AG09319 (cell line): Measurements from ENCODE around the gene TRPC4AP.

Experiments used
- DNase-seq: peaks from one replicate; pipeline ENCODE4 v3.0.0-alpha.2; 2010; ENCODE audit warnings: low read depth; ENCODE audit errors: extremely low read depth
- CTCF ChIP-seq: IDR thresholded peaks from 2 replicates; pipeline ENCODE4 v1.5.1; 2011; ENCODE audit warnings: low read depth, mild to moderate bottlenecking, inconsistent platforms, low read length, moderate library complexity

The TRPC4AP gene

DNA sequence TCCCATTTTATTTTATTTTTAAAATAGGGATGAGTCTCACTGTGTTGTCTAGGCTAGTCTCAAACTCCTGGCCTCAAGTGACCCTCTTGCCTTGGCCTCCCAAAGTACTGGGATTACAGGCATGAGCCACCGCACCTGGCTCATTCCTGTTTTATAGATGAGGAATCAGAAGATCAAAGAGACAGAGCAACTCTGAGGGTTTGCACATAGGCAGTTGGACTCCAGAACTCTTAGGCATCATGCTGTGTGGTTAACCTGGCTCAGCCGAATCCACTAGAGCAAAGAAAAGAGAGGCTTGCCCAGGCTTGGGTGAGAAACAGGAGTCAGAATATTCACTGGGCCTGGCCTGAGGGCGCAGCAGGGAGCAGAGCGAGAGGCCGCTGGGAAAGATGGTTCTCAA lies 127.6 kb downstream of the TRPC4AP start:
- no peak for TF ChIP-seq CTCF
- no peak for DNase-seq

GRCh38 chr20:34964486-34964885 lies 128.1 kb downstream of the TRPC4AP start:
- no peak for TF ChIP-seq CTCF
- DNase-seq, result no peak

DNA sequence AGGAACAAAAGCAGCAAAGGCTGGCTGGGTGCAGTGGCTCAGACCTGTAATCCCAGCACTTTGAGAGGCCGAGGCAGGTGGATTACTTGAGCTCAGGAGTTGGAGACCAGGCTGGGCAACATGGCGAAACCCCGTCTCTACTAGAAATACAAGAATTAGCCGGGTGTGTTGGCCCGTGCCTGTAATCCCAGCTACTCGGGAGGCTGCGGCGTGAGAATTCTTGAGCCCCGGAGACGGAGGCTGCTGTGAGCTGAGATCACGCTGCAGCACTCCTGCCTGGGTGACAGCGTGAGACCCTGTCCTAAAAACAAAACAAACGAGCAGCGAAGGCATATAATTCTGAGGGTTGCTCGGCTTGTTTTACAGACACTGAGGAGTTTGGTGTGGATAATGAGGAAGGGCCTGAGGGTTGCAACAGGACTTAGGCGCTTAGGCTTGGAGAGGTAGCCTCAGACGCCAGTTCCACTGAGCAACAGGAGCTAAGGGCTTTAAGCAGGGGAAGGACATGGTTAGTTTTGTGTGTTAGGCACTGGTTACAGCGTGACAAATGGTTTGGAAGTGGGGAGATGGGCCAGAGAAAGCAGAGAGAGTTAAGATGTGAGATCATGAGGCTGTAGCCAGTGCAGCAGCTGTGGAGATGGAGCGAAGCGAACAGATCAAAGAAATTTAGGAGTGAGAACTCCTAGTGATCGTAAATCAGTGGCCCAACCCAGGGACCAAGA lies 135.7 kb downstream of the TRPC4AP start:
- DNase-seq, result no peak
- no peak for TF ChIP-seq CTCF

DNA sequence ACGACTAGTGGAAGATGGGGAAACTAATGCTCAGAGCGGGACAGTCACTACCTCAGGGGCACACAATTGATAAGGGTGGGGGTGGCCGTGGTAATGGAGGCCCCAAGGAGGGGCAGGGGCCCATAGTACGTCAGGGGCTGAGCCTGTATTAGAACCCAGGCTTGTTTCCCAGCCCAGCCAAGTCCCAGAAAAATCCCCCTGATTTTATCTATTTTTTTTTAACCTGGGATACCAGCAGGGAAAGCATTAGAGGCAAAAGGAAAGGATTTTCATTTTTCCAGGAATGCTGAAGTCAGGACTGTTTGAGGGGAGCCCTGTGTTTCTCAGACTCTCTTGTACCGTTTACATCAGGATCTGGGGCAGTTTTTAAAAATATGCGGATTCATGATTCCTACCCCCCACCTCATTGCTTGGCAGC lies 136.6 kb downstream of the TRPC4AP start:
- no peak for DNase-seq
- no peak for TF ChIP-seq CTCF

- peak; percentile 88 for DNase-seq
- TF ChIP-seq CTCF, result peak; percentile 50
These were observed 137.2 kb downstream of the TRPC4AP start, which contains the start of the genes GSS and MYH7B for GRCh38 chr20:34955231-34956040. GSS (minus strand) TSS chr20:34955806; CDS start chr20:34951852, 3,954 bp downstream. MYH7B (plus strand) TSS chr20:34955868; CDS start chr20:34978006, 22,138 bp downstream.

DNA sequence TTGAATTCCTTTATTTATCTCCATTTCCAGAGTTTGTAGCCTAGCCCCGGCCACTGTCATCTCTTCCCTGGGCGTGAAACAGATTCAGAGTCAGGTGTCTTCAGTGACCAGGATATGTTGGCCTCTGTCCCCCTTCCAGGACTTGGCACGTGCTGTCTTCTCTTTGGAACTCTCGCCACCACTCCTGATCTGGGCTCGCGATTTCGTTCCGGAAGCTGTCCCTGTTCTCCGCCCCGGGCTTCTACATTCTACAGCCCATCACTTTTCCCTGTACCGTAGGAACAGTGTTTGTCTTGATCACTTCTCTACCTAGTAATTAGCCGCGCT lies 137.7 kb downstream of the TRPC4AP start:
- DNase-seq, result no peak
- TF ChIP-seq CTCF, result no peak

GRCh38 chr20:34953960-34954359 lies 138.6 kb downstream of the TRPC4AP start:
- TF ChIP-seq CTCF, result no peak
- no peak for DNase-seq
